ENCODE results near the gene TFAP2C.

DNA sequence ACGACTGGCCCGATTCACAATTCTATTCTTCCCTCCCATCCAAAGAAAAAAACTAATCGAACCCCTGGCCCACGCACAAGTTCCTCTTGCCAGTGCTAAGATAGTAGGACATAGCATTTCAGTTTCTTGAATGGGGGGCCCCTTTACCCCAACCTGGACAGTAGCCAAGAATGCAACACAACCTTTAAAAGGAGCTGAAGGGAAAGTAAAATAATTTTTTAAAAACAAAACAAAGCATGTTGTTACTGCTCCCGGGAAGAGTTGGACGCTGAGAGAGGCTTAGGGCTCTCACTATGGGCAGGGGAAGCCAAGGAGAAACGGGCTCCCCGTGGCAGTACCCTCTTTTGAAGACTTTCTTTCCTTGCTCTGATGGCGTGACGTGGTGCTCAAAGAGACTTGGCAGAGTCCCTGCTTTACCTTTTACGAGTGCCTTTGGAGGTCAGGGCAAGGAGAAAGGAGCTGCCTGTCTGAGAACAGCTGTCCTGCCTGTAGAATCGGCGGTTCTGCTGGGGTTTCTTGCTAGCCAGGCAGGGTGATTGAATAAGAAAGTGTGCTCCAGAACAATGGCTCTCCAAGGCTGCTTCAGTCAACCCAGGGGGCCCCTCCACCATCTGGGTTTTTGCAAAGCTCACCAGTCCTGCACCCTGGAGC is 5.8 kb downstream of the TFAP2C start:
- TF ChIP-seq, protein P1, sequence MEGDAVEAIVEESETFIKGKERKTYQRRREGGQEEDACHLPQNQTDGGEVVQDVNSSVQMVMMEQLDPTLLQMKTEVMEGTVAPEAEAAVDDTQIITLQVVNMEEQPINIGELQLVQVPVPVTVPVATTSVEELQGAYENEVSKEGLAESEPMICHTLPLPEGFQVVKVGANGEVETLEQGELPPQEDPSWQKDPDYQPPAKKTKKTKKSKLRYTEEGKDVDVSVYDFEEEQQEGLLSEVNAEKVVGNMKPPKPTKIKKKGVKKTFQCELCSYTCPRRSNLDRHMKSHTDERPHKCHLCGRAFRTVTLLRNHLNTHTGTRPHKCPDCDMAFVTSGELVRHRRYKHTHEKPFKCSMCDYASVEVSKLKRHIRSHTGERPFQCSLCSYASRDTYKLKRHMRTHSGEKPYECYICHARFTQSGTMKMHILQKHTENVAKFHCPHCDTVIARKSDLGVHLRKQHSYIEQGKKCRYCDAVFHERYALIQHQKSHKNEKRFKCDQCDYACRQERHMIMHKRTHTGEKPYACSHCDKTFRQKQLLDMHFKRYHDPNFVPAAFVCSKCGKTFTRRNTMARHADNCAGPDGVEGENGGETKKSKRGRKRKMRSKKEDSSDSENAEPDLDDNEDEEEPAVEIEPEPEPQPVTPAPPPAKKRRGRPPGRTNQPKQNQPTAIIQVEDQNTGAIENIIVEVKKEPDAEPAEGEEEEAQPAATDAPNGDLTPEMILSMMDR (IDR thresholded peaks at IDR 0.05), result no peak
- no peak for TF ChIP-seq SIN3A (IDR thresholded peaks at IDR 0.05; ENCODE audit: borderline replicate concordance, insufficient read depth, low read depth, low read length)
- TF ChIP-seq POLR2AphosphoS5 (IDR thresholded peaks at IDR 0.05; ENCODE audit: low read depth, low read length), result no peak
- no peak for TF ChIP-seq TCF7L2 (IDR thresholded peaks at IDR 0.05; ENCODE audit: low read depth, low read length)
- TF ChIP-seq, protein P2, sequence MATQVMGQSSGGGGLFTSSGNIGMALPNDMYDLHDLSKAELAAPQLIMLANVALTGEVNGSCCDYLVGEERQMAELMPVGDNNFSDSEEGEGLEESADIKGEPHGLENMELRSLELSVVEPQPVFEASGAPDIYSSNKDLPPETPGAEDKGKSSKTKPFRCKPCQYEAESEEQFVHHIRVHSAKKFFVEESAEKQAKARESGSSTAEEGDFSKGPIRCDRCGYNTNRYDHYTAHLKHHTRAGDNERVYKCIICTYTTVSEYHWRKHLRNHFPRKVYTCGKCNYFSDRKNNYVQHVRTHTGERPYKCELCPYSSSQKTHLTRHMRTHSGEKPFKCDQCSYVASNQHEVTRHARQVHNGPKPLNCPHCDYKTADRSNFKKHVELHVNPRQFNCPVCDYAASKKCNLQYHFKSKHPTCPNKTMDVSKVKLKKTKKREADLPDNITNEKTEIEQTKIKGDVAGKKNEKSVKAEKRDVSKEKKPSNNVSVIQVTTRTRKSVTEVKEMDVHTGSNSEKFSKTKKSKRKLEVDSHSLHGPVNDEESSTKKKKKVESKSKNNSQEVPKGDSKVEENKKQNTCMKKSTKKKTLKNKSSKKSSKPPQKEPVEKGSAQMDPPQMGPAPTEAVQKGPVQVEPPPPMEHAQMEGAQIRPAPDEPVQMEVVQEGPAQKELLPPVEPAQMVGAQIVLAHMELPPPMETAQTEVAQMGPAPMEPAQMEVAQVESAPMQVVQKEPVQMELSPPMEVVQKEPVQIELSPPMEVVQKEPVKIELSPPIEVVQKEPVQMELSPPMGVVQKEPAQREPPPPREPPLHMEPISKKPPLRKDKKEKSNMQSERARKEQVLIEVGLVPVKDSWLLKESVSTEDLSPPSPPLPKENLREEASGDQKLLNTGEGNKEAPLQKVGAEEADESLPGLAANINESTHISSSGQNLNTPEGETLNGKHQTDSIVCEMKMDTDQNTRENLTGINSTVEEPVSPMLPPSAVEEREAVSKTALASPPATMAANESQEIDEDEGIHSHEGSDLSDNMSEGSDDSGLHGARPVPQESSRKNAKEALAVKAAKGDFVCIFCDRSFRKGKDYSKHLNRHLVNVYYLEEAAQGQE (IDR thresholded peaks at IDR 0.05; ENCODE audit: insufficient read depth in 1 of 2, low read depth in 2 of 2, low read length in 1 of 2), result no peak
